OCI-LY7 (cell line): ENCODE data around the gene SUCLA2.

Source experiments
- CTCF ChIP-seq: fragments of 200-600 bp; sonication (generic); conservative IDR thresholded peaks from 2 replicates; pipeline ENCODE4 v1.5.1; 2014; ENCODE audit warnings: mild to moderate bottlenecking, antibody characterized with exemption, low read length, moderate library complexity, mixed read lengths
- EZH2phosphoT487 ChIP-seq: fragments of 200-600 bp; sonication (generic); IDR thresholded peaks from 2 replicates; pipeline ENCODE4 v1.6.1; 2018; ENCODE audit warnings: low read depth, borderline replicate concordance, mild to moderate bottlenecking, mixed run types, antibody characterized with exemption, low read length, moderate library complexity, mixed read lengths

GRCh38 chr13:47897411-47898050 is 103.5 kb downstream of the SUCLA2 start:
- no peak for TF ChIP-seq CTCF
- TF ChIP-seq EZH2phosphoT487: no peak
